Activated T-cell treated with anti-CD3 and anti-CD28 coated beads, Interleukin-2, amount 50 U/mL, for 72 hours (primary cell): ENCODE data around the gene FRMPD1. TPM values are rescaled to one million over a fixed set of nuclear protein-coding genes. Genes with fewer than 3 reads are reported as not detected.

Experiments used
- ATAC-seq, 2 donors: fragments of 150-1000 bp; cut with Tn5 transposase; replicated peaks in 1 of 2; 2 replicates each; pipeline ENCODE4 v1.10.0; 2021; ENCODE audit warnings: moderate library complexity in 2 of 2, mild to moderate bottlenecking in 1 of 2
- DNase-seq, 2 donors: peaks; one replicate each; pipeline ENCODE4 v3.0.0; 2021 to 2022; ENCODE audit warnings: mixed read lengths in 1 of 2
- H3K27ac Mint-ChIP-seq: one replicate; pipeline ENCODE4 v1.8.0; 2022; ENCODE audit warnings: mild to moderate bottlenecking, moderate library complexity, mixed read lengths
- H3K27me3 Mint-ChIP-seq: one replicate; pipeline ENCODE4 v1.8.0; 2022; ENCODE audit warnings: low read depth, mixed read lengths
- H3K36me3 Mint-ChIP-seq, 2 donors: one replicate each; pipeline ENCODE4 v1.8.0; 2022; ENCODE audit warnings: mixed read lengths in 2 of 2, mild to moderate bottlenecking in 1 of 2; ENCODE audit not compliant: insufficient read depth in 2 of 2
- H3K4me1 Mint-ChIP-seq: one replicate; pipeline ENCODE4 v1.8.0; 2022; ENCODE audit warnings: low read depth, mixed read lengths
- H3K4me3 Mint-ChIP-seq, 2 donors: one replicate each; pipeline ENCODE4 v1.8.0; 2022; ENCODE audit warnings: mild to moderate bottlenecking in 2 of 2, mixed read lengths in 2 of 2, moderate library complexity in 2 of 2
- H3K9me3 Mint-ChIP-seq, 2 donors: one replicate each; pipeline ENCODE4 v1.8.0; 2022; ENCODE audit warnings: mixed read lengths in 2 of 2
- total RNA-seq, 2 donors: library from RNA; stranded (reverse); gene quantifications; one replicate each; pipeline ENCODE4 v1.2.3, GENCODE V29; 2022

FRMPD1 gene
- total RNA-seq, 2 donors from 2014 or later: not detected

DNA sequence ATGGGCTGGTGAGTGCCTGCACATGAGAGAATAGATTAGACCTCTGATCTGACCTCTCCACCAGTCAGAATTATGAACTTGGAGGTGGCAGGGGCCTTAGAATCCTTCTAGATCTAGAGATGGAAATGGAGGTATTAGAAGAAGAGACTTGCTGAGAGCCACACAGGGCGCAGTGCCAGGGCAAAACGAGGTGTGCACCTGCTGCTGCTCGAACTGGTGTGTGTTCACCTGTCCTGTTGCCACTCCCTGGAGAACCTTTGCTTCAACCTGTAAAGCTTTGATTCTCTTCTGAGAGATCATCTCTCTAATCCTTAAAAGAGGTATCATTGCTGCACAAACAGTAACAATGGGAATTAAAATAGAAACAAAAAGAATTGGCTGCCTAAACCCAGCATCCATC, 24.9 kb downstream of the FRMPD1 start:
- no peak overlapping the region for H3K4me3 Mint-ChIP-seq
- no peaks in the 10 kb centered on the region for H3K4me1 Mint-ChIP-seq
- H3K27ac Mint-ChIP-seq: no peak overlapping the region
- no peaks in the 10 kb centered on the region for H3K9me3 Mint-ChIP-seq
- DNase-seq (no peak), ATAC-seq (no peak)
- peaks cover 32% of the 10 kb centered on the region for H3K27me3 Mint-ChIP-seq
- no peaks in the 10 kb centered on the region for H3K36me3 Mint-ChIP-seq

GRCh38 chr9:37676411-37676830, 25.7 kb downstream of the FRMPD1 start:
- H3K4me1 Mint-ChIP-seq: no peaks in the 10 kb centered on the region
- H3K27ac Mint-ChIP-seq: no peak overlapping the region
- H3K9me3 Mint-ChIP-seq: no peaks in the 10 kb centered on the region
- H3K27me3 Mint-ChIP-seq: peaks cover 30% of the 10 kb centered on the region
- no peaks in the 10 kb centered on the region for H3K36me3 Mint-ChIP-seq
- H3K4me3 Mint-ChIP-seq: no peak overlapping the region
- ATAC-seq (no peak), DNase-seq (no peak)

DNA sequence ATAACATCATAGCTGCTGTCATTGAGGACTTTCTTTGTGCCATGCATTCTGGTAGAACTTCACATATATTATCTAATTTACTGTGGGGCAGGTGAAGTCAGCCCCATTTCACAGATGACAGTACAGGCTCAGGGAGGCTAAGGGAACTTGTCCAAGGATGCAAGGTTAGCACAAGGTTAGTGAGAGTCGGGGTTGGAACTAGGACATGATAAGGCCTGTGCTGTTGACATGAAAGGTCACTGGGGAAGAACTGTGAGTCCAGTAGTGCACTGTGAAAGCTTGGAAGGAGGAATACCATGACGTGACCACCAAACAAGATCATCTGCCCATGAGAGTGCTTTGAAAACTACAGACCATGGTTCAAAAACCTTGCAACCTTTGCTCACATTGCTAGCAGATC, 26.7 kb downstream of the FRMPD1 start:
- Mint-ChIP-seq H3K27ac (no peak overlapping the region), H3K4me1 (no peaks in the 10 kb centered on the region), H3K9me3 (no peaks in the 10 kb centered on the region), H3K36me3 (no peaks in the 10 kb centered on the region), H3K4me3 (no peak overlapping the region), H3K27me3 (peaks cover 35% of the 10 kb centered on the region)
- DNase-seq (no peak), ATAC-seq (no peak)

DNA sequence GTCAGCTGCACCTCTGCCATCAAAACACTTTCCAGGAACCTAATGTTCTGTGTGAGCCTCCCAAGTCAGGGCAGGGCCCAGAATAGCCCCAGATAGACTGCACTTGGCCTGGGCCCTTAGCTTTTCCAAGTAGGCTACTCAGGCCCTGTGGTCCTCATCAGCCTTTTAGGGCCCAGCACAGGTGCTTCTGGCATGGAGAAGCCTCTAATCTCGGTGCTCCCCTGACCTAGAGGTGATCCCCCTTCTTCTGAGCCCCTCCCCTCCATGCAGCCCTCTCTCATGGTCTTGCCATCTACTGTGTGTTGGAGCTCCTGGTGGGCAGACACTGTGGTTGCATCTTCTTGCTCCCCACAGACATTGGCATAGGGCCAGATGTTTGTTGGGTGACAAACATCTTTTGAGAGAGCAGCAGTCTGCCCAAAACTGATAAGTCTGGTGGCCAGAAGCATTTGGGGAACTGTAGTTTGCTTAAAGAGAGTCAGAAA, 28.1 kb downstream of the FRMPD1 start:
- Mint-ChIP-seq H3K9me3 (no peaks in the 10 kb centered on the region), H3K36me3 (no peaks in the 10 kb centered on the region), H3K4me1 (no peaks in the 10 kb centered on the region), H3K27ac (no peak overlapping the region), H3K4me3 (no peak overlapping the region), H3K27me3 (peaks cover 47% of the 10 kb centered on the region)
- DNase-seq (peak in 1 of 2 donors; percentile 1), ATAC-seq (no peak)

DNA sequence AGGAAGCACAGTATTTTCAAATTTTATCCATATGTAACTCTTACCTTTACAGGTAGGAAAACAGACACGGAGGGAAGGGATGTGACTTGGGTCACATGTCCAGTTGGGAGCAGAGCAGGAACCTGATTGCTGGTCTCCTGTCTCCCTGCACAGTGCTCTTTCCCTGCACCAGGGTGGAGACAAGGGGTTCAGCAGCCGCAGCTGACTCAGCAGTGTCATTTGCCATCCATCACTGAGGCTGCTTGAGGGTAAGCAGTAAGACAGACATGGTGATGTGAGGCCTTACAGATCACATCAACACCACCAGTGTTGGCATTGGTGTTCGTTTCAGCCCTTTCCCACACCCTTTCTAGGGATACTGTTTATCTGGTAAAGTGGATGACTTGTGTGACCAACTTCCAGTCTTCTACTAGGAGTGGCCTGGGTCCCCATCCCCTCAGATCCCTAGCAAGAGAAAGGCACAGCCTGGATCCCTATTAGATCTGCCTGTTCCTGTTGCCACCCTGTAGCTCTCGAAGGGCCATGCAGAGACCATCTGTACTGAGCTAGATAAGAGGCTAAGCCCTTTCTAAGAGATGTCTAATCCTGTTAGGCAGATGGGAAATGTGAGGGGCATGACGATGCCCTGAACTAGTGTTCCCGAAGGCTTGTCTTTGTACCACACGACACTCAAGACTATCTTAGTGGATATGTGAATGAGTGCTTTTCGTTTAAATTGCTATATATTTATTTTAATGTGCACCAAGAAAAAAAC, 29.1 kb downstream of the FRMPD1 start:
- ATAC-seq (no peak), DNase-seq (no peak)
- Mint-ChIP-seq H3K9me3 (no peaks in the 10 kb centered on the region), H3K4me1 (no peaks in the 10 kb centered on the region), H3K27ac (no peak overlapping the region), H3K27me3 (peaks cover 50% of the 10 kb centered on the region), H3K36me3 (no peaks in the 10 kb centered on the region), H3K4me3 (no peak overlapping the region)

GRCh38 chr9:37682951-37683350, 32.2 kb downstream of the FRMPD1 start:
- ATAC-seq: no peak
- H3K4me3 Mint-ChIP-seq: no peak overlapping the region
- no peaks in the 10 kb centered on the region for H3K4me1 Mint-ChIP-seq
- peaks cover 70% of the 10 kb centered on the region for H3K27me3 Mint-ChIP-seq
- no peaks in the 10 kb centered on the region for H3K36me3 Mint-ChIP-seq
- no peak for DNase-seq
- H3K9me3 Mint-ChIP-seq: no peaks in the 10 kb centered on the region
- no peak overlapping the region for H3K27ac Mint-ChIP-seq

- H3K4me1 Mint-ChIP-seq: no peaks in the 10 kb centered on the region
- DNase-seq (no peak), ATAC-seq (no peak)
- no peak overlapping the region for H3K4me3 Mint-ChIP-seq
- peaks cover 70% of the 10 kb centered on the region for H3K27me3 Mint-ChIP-seq
- no peak overlapping the region for H3K27ac Mint-ChIP-seq
- H3K36me3 Mint-ChIP-seq: no peaks in the 10 kb centered on the region
- H3K9me3 Mint-ChIP-seq: no peaks in the 10 kb centered on the region
Observed at GRCh38 chr9:37683531-37684371, 33.0 kb downstream of the FRMPD1 start.

- DNase-seq: no peak
- H3K9me3 Mint-ChIP-seq: no peaks in the 10 kb centered on the region
- H3K4me3 Mint-ChIP-seq: no peak overlapping the region
- H3K36me3 Mint-ChIP-seq: no peaks in the 10 kb centered on the region
- peaks cover 45% of the 10 kb centered on the region for H3K27me3 Mint-ChIP-seq
- ATAC-seq: no peak
- H3K27ac Mint-ChIP-seq: no peak overlapping the region
- H3K4me1 Mint-ChIP-seq: no peaks in the 10 kb centered on the region
Observed at GRCh38 chr9:37692622-37693221, 42.0 kb downstream of the FRMPD1 start.

DNA sequence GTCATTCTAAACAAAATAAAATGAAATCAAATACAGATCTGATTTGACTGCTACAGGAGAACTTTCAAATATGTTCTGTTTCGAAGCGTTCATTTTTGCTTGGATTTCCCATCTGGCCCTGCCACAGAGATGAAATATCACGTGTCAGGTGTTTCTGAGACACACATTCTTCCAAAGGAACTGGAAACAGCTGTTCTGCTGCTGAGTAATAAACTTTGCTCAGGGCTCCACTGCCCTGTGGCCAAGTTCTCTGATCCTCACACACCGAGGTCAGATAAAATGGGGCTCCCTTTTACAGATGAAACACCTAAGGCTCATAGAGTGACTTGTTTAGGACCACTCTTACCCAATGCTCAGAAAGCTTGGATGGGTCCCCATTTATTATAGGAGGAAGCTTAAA, 42.5 kb downstream of the FRMPD1 start:
- no peaks in the 10 kb centered on the region for H3K9me3 Mint-ChIP-seq
- H3K27me3 Mint-ChIP-seq: peaks cover 45% of the 10 kb centered on the region
- H3K36me3 Mint-ChIP-seq: no peaks in the 10 kb centered on the region
- no peak overlapping the region for H3K4me3 Mint-ChIP-seq
- DNase-seq: no peak
- ATAC-seq: no peak
- H3K27ac Mint-ChIP-seq: no peak overlapping the region
- no peaks in the 10 kb centered on the region for H3K4me1 Mint-ChIP-seq

- no peak overlapping the region for H3K4me3 Mint-ChIP-seq
- no peak overlapping the region for H3K27ac Mint-ChIP-seq
- no peak for DNase-seq
- H3K9me3 Mint-ChIP-seq: no peaks in the 10 kb centered on the region
- H3K4me1 Mint-ChIP-seq: no peaks in the 10 kb centered on the region
- H3K36me3 Mint-ChIP-seq: no peaks in the 10 kb centered on the region
- no peak for ATAC-seq
- peaks cover 40% of the 10 kb centered on the region for H3K27me3 Mint-ChIP-seq
Observed at GRCh38 chr9:37694355-37694754, 43.6 kb downstream of the FRMPD1 start.

- ATAC-seq (no peak), DNase-seq (no peak)
- Mint-ChIP-seq H3K27ac (no peak overlapping the region), H3K9me3 (no peaks in the 10 kb centered on the region), H3K36me3 (no peaks in the 10 kb centered on the region), H3K4me1 (no peaks in the 10 kb centered on the region), H3K4me3 (no peak overlapping the region), H3K27me3 (peaks cover 37% of the 10 kb centered on the region)
Observed at GRCh38 chr9:37696528-37696927, 45.8 kb downstream of the FRMPD1 start.

GRCh38 chr9:37700131-37700530, 49.4 kb downstream of the FRMPD1 start:
- H3K4me1 Mint-ChIP-seq: no peaks in the 10 kb centered on the region
- H3K9me3 Mint-ChIP-seq: no peaks in the 10 kb centered on the region
- H3K36me3 Mint-ChIP-seq: no peaks in the 10 kb centered on the region
- H3K4me3 Mint-ChIP-seq: no peak overlapping the region
- no peak overlapping the region for H3K27ac Mint-ChIP-seq
- no peak for ATAC-seq
- H3K27me3 Mint-ChIP-seq: peaks cover 30% of the 10 kb centered on the region
- no peak for DNase-seq

- no peak overlapping the region for H3K27ac Mint-ChIP-seq
- H3K9me3 Mint-ChIP-seq: no peaks in the 10 kb centered on the region
- H3K36me3 Mint-ChIP-seq: no peaks in the 10 kb centered on the region
- H3K4me3 Mint-ChIP-seq: no peak overlapping the region
- ATAC-seq (no peak), DNase-seq (no peak)
- H3K4me1 Mint-ChIP-seq: peaks cover under 1% of the 10 kb centered on the region
- H3K27me3 Mint-ChIP-seq: peaks cover 33% of the 10 kb centered on the region
Observed at GRCh38 chr9:37700900-37701299, 50.1 kb downstream of the FRMPD1 start.
